HG02852 (cell line): ENCODE results near the gene DPP6.
"Not testable (repeated sequence)": the region's sequence is repeated elsewhere in the genome, so short reads cannot be mapped to it uniquely, and the experiment has no call there.

ENCODE experiments used
- ATAC-seq: cut with Tn5 transposase; IDR thresholded peaks from one replicate; pipeline ENCODE4 v1.9.1; 2021; ENCODE audit warnings: mild to moderate bottlenecking, moderate library complexity; ENCODE audit not compliant: unreplicated experiment

Gene DPP6

GRCh38 chr7:154915600-154915999 is 863.4 kb downstream of the DPP6 start:
- no peak for ATAC-seq

- ATAC-seq, result no peak
Observed at GRCh38 chr7:154916381-154916780, 864.2 kb downstream of the DPP6 start.

DNA sequence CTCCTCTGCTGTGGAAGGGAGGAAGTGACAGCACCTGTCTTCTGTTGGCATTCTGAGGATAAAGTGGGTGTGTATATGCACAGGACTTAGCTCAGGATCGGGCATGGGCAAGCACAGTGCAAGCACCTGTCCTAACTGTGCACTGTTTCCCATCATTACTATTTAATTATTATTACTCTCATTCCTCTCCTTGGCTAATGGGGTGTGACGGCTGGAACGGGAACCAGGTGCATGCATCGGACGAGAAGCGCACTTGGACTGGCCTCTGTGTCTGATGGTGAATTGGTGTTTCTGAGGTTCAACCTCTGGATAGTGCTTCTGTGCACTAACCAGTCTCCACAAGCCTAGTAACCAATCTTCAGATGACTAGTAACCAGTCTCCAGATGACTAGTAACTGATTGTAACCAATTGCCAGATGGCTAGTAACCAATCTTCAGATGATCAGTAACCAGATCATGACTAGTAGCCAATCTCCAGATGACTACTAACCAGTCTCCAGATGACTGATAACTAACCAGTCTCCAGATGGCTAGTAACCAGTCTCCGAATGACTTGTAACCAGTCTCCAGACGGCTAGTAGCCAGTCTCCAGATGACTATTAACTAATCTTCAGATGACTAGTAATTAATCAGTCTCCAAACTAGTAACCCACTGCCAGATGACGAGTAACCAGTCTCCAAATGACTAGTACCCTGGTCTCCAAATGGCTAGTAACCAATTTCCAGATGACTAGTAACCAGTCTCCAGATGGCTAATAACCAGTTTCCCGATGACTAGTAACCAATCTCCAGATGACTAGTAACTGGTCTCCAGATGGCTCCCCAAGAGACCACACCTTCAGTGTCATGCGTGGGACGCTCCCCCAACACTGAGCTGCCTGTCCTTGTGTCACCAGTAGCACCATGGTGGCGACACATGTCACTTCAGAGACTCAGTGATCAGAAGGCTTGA is 864.9 kb downstream of the DPP6 start:
- ATAC-seq, result no peak

- no peak for ATAC-seq
Observed at GRCh38 chr7:154917808-154918160, 865.6 kb downstream of the DPP6 start.

DNA sequence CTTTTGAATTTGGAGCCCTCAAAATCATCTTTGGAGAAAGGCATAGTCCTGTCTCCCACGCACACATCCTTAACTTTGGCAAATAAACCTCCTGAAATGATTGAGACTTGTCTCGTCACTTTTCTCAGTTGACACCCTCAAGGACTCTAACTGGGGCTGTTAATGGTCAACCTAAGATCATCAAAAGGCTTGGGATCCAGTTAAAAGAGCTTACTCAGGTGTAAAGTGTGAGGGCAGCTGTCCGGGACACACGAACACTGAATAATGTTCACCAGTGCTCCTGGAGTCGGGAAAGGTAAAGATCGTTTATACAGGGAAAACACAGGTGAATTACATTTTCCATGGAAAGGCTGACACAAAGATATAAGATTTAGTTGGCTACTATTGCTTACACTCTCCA is 866.1 kb downstream of the DPP6 start:
- ATAC-seq, result no peak

- ATAC-seq, result no peak
Observed at GRCh38 chr7:154918741-154919140, 866.5 kb downstream of the DPP6 start.

DNA sequence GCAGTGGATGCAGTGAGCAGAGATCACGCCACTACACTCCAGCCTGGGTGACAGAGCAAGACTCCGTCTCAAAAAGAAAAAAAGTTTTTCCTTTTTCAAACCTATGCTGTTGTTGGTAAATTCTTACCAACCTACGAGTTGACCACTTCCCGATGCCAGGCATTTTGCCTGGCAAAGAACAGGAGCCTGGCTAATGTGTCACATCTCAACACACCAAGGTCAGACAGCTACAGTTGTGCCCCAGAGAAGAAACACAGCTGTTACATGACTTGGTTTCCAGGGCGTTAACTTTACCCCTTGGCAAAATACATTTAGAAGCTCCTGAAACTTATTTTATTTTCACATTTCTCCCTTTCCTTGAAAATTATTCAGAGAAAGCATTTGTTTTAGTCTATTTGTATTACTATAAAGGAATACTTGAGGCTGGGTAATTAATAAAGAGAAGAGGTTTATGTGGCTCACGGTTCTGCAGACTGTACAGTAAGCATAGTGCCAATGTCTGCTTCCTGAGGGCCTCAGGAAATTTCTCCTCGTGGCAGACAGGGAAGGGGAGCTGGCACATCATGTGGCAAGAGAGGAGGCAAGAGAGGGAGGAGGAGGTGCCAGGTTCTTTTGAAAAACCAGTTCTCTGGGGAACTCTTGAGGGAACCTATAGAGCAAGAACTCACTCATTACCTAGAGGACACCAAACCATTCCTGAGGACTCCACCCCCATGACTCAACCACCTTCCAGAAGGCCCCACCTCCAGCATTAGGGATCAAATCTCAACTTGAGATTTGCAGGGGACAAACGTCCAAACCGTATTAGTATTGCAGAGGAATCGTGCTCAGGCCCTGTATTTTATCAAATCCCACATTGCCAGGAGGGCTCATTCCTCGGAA is 867.4 kb downstream of the DPP6 start:
- ATAC-seq, result no peak

- ATAC-seq, result not testable (repeated sequence)
Observed at GRCh38 chr7:154922472-154922871, 870.3 kb downstream of the DPP6 start.

DNA sequence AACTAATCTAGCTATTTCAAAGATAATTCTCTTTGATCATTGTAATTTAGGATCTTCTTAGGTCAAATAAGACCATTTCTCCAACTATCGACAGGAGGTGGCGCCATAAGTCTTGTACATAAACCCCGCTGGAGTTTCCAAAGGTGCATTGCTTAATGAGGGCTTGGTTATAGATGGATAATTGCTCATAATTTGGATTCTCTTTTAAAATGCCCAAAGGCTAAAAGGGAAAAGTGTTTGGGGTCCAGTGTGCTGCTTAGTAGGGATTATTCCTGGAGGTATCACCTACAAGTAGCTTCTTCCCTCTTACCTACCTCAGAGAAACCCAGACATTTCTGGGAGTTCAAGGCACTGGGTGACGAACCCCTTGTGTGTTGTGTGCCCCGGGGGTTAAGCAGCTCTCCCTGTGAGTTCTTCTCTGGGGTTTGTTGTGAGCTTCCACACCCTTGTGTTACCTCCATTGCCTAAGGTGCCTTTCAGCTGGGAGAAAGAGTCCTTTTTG is 875.5 kb downstream of the DPP6 start:
- peak; percentile 58 for ATAC-seq

- peak; percentile 82 for ATAC-seq
Observed at GRCh38 chr7:154928136-154929005, 876.2 kb downstream of the DPP6 start.

GRCh38 chr7:154929006-154929726 is 877.0 kb downstream of the DPP6 start:
- ATAC-seq, result no peak

DNA sequence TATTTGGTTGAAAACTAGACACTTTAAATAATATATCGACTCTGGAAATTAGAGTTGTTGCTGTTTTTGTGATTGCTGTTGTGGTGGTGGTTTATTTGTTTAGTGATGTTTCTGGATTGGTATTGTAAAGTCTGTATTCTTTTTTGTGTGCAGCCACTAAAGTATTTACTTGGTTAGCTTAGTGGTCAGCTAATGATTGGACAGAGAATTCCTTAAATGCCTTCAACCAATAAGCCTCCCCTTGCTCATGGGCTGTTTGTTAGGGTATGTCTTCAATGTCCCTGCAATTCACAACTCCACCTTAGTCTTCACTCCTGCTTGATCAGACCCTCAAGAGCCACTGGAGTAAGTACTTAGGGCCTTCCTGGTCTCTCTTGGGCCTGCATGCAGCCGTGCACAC is 879.7 kb downstream of the DPP6 start:
- no peak for ATAC-seq

DNA sequence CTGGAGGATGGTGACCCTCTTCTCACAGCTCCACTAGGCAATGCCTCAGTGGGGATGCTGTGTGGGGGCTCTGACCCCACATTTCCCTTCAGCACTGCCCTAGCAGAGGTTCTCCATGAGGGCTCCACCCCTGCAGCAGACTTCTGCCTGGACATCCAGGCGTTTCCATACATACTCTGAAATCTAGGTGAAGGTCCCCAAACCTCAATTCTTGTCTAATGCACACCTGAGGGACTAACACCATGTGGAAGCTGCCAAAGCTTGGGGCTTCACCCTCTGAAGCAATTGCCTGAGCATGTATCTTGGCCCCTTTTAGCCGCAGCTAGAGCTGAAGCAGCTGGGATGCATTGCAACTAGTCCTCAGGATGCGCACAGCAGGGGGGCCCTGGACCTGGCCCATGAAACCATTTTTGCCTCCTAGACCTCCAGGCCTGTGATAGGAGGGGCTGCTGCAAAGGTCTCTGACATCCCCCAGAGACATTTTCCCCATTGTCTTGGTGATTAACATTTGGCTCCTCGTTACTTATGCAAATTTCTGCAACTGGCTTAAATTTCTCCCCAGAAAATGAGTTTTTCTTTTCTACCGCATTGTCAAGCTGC is 882.3 kb downstream of the DPP6 start:
- not testable (repeated sequence) for ATAC-seq

GRCh38 chr7:154937837-154938236 is 885.6 kb downstream of the DPP6 start:
- ATAC-seq, result no peak

- ATAC-seq, result no peak
Observed at GRCh38 chr7:154942691-154943090, 890.5 kb downstream of the DPP6 start.
